AG04450 (cell line): ENCODE measurements around the gene IL1R2. TPM values are rescaled to one million over a fixed set of nuclear protein-coding genes. Genes with fewer than 3 reads are reported as not detected.

Experiments
- CTCF ChIA-PET: fragments of 300-600, 350-600 bp; formaldehyde crosslinking; extraction: SDS; loops from one replicate; lab custom pipeline; 2022; ENCODE audit warnings: antibody characterized with exemption, inconsistent platforms; lab: Charles Lee
- POLR2A ChIA-PET: fragments of 350-600 bp; formaldehyde crosslinking; extraction: SDS; loops from one replicate; lab custom pipeline; 2021; ENCODE audit warnings: antibody characterized with exemption, inconsistent platforms; lab: Yijun Ruan, JAX
- DNase-seq: peaks from one replicate; pipeline ENCODE4 v3.0.0-alpha.2; 2011; ENCODE audit warnings: low read depth, low spot score
- H3K27ac ChIP-seq: one replicate; pipeline ENCODE4 v1.5.1; 2012; ENCODE audit warnings: low read depth, low read length, control low read depth
- H3K27me3 ChIP-seq: one replicate; pipeline ENCODE4 v1.6.0; 2012; ENCODE audit warnings: low read length; ENCODE audit not compliant: control insufficient read depth, insufficient read depth
- H3K4me3 ChIP-seq: 2 replicates; pipeline ENCODE4 v1.5.1; 2011; ENCODE audit warnings: mild to moderate bottlenecking, low read depth, low read length, control low read depth
- H3K9me3 ChIP-seq: 2 replicates; pipeline ENCODE4 v1.5.1; 2012; ENCODE audit warnings: low read length; ENCODE audit not compliant: control insufficient read depth, insufficient read depth
- CTCF ChIP-seq: IDR thresholded peaks from 2 replicates; pipeline ENCODE4 v1.5.1; 2011; ENCODE audit warnings: low read depth, low read length, control low read depth, inconsistent platforms
- polyA plus RNA-seq: library from polyadenylated mRNA; depleted of rRNA; stranded (reverse); fragments of >200 nt; gene quantifications from 2 replicates; pipeline ENCODE4 v1.2.3, GENCODE V29; 2011

Gene IL1R2
- polyA plus RNA-seq, 1 experiment, result 0.41 TPM

- ChIA-PET POLR2A (interaction anchor here (1.4 to 3.2 kb wide), 2 partner anchors 11 to 80 kb away, joined by 4 to 18 read pairs; no protein-coding TSS in a partner anchor), CTCF (interaction anchor here (0.6 to 1.9 kb wide), 4 partner anchors 41 to 180 kb away, joined by 3 to 8 read pairs (median 3); no protein-coding TSS in a partner anchor)
- Histone ChIP-seq H3K27ac (no peak overlapping the region), H3K27me3 (no peaks in the 10 kb centered on the region), H3K4me3 (no peak overlapping the region), H3K9me3 (peaks cover 10% of the 10 kb centered on the region)
- DNase-seq, result no peak
- TF ChIP-seq CTCF, result no peak
Observed at GRCh38 chr2:102061286-102061699, 69.5 kb downstream of the IL1R2 start.

- no peak for TF ChIP-seq CTCF
- CTCF ChIA-PET, result interaction anchor here (0.6 to 2.2 kb wide), 5 partner anchors 12 to 179 kb away, joined by 3 to 8 read pairs (median 3); no protein-coding TSS in a partner anchor
- no peak for DNase-seq
- Histone ChIP-seq H3K9me3 (peaks cover 10% of the 10 kb centered on the region), H3K27me3 (no peaks in the 10 kb centered on the region), H3K27ac (peak overlapping the region; percentile 100), H3K4me3 (no peak overlapping the region)
- POLR2A ChIA-PET, result interaction anchor here (0.9 to 3.8 kb wide), 8 partner anchors 12 to 80 kb away, joined by 3 to 39 read pairs (median 4); partner anchors contain the start of gene IL1R1
Observed at GRCh38 chr2:102061962-102062795, 70.4 kb downstream of the IL1R2 start.

- CTCF ChIA-PET, result interaction anchor here (0.6 to 2.2 kb wide), 4 partner anchors 12 to 178 kb away, joined by 3 to 8 read pairs (median 4); no protein-coding TSS in a partner anchor
- peak overlapping the region; percentile 100 for H3K27ac ChIP-seq
Observed at GRCh38 chr2:102062802-102063201, 71.0 kb downstream of the IL1R2 start.

GRCh38 chr2:102063487-102063911 lies 71.7 kb downstream of the IL1R2 start:
- H3K4me3 ChIP-seq, result no peak overlapping the region
- ChIA-PET CTCF (interaction anchor here (0.6 to 2.2 kb wide), 5 partner anchors 13 to 179 kb away, joined by 3 to 4 read pairs (median 4); no protein-coding TSS in a partner anchor), POLR2A (interaction anchor here (1.0 to 3.8 kb wide), 17 partner anchors 8 to 177 kb away, joined by 3 to 39 read pairs (median 5); partner anchors contain the start of gene IL1R1)
- no peak for TF ChIP-seq CTCF
- DNase-seq, result no peak
- H3K27me3 ChIP-seq, result no peaks in the 10 kb centered on the region
- H3K9me3 ChIP-seq, result peaks cover 10% of the 10 kb centered on the region
- H3K27ac ChIP-seq, result peak overlapping the region; percentile 100

More at GRCh38 chr2:102062802-102063201, 71.0 kb downstream of the IL1R2 start:
- no peak for DNase-seq
- Histone ChIP-seq H3K9me3 (peaks cover 10% of the 10 kb centered on the region), H3K4me3 (no peak overlapping the region), H3K27me3 (no peaks in the 10 kb centered on the region)
- POLR2A ChIA-PET, result interaction anchor here (1.0 to 3.8 kb wide), 5 partner anchors 13 to 80 kb away, joined by 3 to 39 read pairs (median 5); partner anchors contain the start of gene IL1R1
- TF ChIP-seq CTCF, result no peak
